GM06990 (cell line): ENCODE measurements around the gene FAH.

ENCODE experiments used
- DNase-seq: peaks from one replicate; pipeline ENCODE4 v3.0.0-alpha.2; 2011; ENCODE audit not compliant: insufficient read length; ENCODE audit errors: extremely low read depth
- H3K27me3 ChIP-seq: replicated peaks from 2 replicates; pipeline ENCODE4 v1.6.0; 2011; ENCODE audit warnings: low read length; ENCODE audit not compliant: control insufficient read depth, insufficient read depth
- H3K36me3 ChIP-seq: 2 replicates; pipeline ENCODE4 v1.5.1; 2011; ENCODE audit warnings: low read length; ENCODE audit not compliant: control insufficient read depth, insufficient read depth
- H3K4me3 ChIP-seq: replicated peaks from 2 replicates; pipeline ENCODE4 v1.5.1; 2011; ENCODE audit warnings: low read depth, mild to moderate bottlenecking, control low read depth, low read length
- CTCF ChIP-seq: IDR thresholded peaks from 2 replicates; pipeline ENCODE4 v1.5.1; 2011; ENCODE audit warnings: low read length, control low read depth, mild to moderate bottlenecking, inconsistent platforms; ENCODE audit not compliant: insufficient read depth, poor library complexity, severe bottlenecking

FAH gene

GRCh38 chr15:80169768-80170357 lies 17.1 kb downstream of the FAH start:
- no peak for DNase-seq
- no peak for TF ChIP-seq CTCF

GRCh38 chr15:80170596-80170995 lies 17.8 kb downstream of the FAH start:
- no peak for TF ChIP-seq CTCF
- no peak overlapping the region for H3K4me3 ChIP-seq
- no peaks in the 10 kb centered on the region for H3K27me3 ChIP-seq
- H3K36me3 ChIP-seq, result peaks cover 12% of the 10 kb centered on the region
- no peak for DNase-seq

More at GRCh38 chr15:80169768-80170357, 17.1 kb downstream of the FAH start:
- H3K36me3 ChIP-seq, result peaks cover 8% of the 10 kb centered on the region
- H3K4me3 ChIP-seq, result no peak overlapping the region
- H3K27me3 ChIP-seq, result no peaks in the 10 kb centered on the region

GRCh38 chr15:80171787-80172186 lies 19.0 kb downstream of the FAH start:
- Histone ChIP-seq H3K4me3 (no peak overlapping the region), H3K27me3 (no peaks in the 10 kb centered on the region), H3K36me3 (peaks cover 12% of the 10 kb centered on the region)
- no peak for TF ChIP-seq CTCF
- DNase-seq, result no peak

GRCh38 chr15:80172401-80172800 lies 19.6 kb downstream of the FAH start:
- no peak overlapping the region for H3K4me3 ChIP-seq
- no peak for DNase-seq
- H3K27me3 ChIP-seq, result no peaks in the 10 kb centered on the region
- H3K36me3 ChIP-seq, result peaks cover 12% of the 10 kb centered on the region
- no peak for TF ChIP-seq CTCF

- Histone ChIP-seq H3K27me3 (no peaks in the 10 kb centered on the region), H3K36me3 (peaks cover 12% of the 10 kb centered on the region), H3K4me3 (no peak overlapping the region)
- peak; percentile 83 for TF ChIP-seq CTCF
- DNase-seq, result peak; percentile 29
Measured at GRCh38 chr15:80173022-80173759, 20.4 kb downstream of the FAH start.
